ENCODE results near the gene EYS.
"Not testable (repeated sequence)": the region's sequence is repeated elsewhere in the genome, so short reads cannot be mapped to it uniquely, and the experiment has no call there.

The EYS gene

DNA sequence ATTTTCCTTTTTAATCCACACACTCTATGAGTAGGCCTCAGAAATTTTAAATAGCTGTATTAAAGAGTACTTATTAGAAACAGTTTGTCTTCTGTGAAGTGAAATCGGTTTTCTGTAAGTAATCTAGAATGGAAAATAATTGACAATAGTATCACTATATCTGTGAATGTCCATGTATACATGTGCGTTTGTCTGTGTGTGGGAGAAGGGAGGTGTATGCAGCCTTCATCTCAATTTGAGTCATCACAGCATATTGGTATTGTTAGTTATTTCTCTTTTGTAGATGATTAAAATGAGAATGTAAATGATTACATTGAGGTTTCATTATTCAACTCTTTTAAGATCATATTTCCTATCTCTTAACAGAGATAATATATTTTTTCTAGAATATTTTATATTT lies 206.0 kb downstream of the EYS start:
- no peak for DNase-seq (ENCODE audit: low read depth)
- TF ChIP-seq, protein P1, sequence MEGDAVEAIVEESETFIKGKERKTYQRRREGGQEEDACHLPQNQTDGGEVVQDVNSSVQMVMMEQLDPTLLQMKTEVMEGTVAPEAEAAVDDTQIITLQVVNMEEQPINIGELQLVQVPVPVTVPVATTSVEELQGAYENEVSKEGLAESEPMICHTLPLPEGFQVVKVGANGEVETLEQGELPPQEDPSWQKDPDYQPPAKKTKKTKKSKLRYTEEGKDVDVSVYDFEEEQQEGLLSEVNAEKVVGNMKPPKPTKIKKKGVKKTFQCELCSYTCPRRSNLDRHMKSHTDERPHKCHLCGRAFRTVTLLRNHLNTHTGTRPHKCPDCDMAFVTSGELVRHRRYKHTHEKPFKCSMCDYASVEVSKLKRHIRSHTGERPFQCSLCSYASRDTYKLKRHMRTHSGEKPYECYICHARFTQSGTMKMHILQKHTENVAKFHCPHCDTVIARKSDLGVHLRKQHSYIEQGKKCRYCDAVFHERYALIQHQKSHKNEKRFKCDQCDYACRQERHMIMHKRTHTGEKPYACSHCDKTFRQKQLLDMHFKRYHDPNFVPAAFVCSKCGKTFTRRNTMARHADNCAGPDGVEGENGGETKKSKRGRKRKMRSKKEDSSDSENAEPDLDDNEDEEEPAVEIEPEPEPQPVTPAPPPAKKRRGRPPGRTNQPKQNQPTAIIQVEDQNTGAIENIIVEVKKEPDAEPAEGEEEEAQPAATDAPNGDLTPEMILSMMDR (IDR thresholded peaks at IDR 0.05; ENCODE audit: insufficient read depth, low read depth, low read length, missing control alignments): no peak
- H3K4me3 ChIP-seq (ENCODE audit: low read length): no peak overlapping the region

DNA sequence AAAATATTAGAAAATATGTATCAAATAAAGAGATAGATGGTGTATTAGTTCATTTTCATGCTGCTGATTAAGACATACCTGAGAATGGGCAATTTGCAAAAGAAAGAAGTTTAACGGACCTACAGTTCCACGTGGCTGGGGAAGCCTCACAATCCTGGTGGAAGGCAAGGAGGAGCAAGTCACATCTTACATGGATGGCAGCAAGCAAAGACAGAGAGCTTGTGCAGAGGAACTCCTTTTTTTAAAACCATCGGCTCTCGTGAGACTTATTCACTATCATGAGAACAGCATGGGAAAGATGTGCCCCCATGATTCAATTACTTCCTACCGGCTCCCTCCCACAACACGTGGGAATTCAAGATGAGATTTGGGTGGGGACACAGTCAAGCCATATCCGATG lies 223.4 kb downstream of the EYS start:
- H3K4me3 ChIP-seq (ENCODE audit: low read length); DNase-seq (ENCODE audit: low read depth): not testable (repeated sequence)

DNA sequence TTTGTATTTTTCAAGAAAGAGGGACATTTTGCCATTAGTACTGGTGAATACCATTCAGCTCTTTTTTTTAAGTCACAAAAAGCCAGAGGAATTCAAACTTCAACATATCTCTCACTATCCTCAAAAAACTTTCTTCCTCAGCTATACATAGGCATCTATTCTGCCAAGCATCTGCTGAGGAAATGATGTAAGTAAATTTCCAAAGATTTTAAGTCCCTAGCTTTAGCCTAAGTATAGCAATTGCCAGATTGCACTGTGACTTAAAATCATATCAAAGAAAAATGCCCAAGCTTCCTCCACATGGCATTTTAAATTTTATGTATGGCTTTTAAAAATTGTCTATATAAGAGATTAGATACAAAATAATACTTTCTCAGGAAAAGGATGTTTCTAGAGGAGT lies 237.4 kb downstream of the EYS start:
- no peak overlapping the region for H3K4me3 ChIP-seq (ENCODE audit: low read length)
- TF ChIP-seq, protein P1 (IDR thresholded peaks at IDR 0.05; ENCODE audit: insufficient read depth, low read depth, low read length, missing control alignments): no peak
- DNase-seq (ENCODE audit: low read depth): no peak

DNA sequence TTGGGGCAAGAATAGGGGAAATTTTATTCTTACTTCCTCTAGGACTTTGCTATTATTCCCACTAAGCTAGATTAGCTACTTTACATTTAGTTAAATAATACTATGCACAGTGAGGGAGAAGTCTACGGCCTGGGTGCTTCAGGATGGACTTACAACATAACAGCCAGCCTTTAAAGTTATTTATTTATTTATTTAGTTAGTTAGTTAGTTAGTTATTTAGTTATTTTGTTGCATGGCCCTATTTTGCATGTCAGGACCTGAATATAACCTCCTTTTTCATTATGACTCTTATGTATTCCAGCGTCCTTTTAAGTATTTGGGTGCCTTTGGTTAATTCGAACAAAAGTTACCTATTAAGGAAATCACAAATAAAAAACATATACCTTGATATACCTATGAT lies 238.7 kb downstream of the EYS start:
- TF ChIP-seq, protein P1 (IDR thresholded peaks at IDR 0.05; ENCODE audit: insufficient read depth, low read depth, low read length, missing control alignments): no peak
- DNase-seq (ENCODE audit: low read depth): no peak
- H3K4me3 ChIP-seq (ENCODE audit: low read length): no peak overlapping the region

DNA sequence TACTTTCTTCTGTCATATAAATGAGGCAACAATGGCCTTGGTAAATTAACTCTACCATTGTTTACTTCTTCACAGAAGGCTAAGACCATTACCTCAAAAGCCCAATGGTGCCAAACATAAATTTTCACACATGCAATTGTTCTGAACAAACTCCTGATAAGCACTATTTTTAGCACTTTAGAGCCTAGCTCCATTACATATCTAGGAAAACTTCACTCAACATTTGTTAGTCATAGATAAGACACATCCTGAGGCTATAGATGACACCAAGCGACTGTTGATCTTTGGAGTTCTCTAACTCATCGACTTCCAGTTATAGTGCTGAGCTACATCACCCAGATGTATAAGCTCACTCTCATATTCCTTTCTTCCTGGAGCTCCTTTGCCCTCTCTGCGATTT lies 245.9 kb downstream of the EYS start:
- no peak overlapping the region for H3K4me3 ChIP-seq (ENCODE audit: low read length)
- TF ChIP-seq, protein P1 (IDR thresholded peaks at IDR 0.05; ENCODE audit: insufficient read depth, low read depth, low read length, missing control alignments): no peak
- no peak for DNase-seq (ENCODE audit: low read depth)

DNA sequence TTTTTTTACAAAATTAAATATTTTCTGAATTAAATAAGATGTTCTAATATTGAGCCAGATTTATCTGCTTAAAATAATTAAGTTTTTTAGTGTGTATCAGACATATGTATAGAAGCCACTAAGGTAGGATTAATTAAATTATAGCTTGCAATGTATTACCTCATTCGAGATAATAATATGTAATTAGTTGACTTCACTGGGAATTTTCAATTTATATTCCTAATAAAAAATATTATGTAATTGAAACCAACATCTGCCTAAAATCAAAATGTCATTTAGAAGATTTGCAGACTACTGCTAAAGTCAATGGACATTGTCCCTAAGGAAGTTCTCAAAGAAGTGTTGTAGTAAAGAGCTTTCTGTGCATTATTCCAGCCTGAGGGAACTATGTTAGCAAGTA lies 254.7 kb downstream of the EYS start:
- no peak for DNase-seq (ENCODE audit: low read depth)
- TF ChIP-seq, protein P1 (IDR thresholded peaks at IDR 0.05; ENCODE audit: insufficient read depth, low read depth, low read length, missing control alignments): no peak
- H3K4me3 ChIP-seq (ENCODE audit: low read length): no peak overlapping the region

DNA sequence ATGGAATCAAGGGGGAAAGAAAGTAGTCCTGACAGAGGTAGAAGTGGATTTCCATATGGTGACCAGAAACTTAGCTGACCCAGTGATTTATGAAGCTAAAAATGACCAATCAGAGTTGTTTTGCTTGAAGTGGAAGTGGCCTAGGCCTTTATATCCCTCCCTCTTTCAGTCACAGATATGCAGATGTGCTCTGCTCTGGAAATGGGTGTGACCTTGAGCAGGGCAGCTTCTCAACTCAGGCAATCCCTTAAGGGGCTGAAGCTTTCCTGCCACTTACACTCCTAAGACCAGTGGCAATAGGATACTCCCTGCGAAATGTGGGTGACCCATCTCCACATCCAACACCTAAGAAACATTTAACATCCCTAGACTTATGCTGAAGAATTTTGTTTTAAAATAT lies 256.6 kb downstream of the EYS start:
- TF ChIP-seq, protein P1 (IDR thresholded peaks at IDR 0.05; ENCODE audit: insufficient read depth, low read depth, low read length, missing control alignments): no peak
- H3K4me3 ChIP-seq (ENCODE audit: low read length): no peak overlapping the region
- DNase-seq (ENCODE audit: low read depth): no peak

DNA sequence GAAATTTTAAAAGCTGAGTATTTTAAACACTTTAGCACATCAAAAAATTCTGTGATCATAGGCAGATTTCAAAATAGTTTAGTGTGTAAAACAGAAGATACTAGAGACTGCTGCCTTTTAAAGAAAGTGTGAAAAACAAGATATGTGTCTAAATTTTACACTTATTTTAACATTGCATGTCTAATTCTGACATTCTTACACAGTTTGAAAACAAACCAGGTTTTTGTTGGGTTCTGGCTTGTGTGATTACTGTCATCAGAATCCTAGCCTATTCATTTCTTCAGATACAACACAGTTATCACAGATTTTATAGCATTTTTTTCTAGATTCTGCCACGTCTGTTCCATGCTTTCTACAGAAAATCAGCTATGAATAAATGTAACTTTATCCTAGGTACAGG lies 257.1 kb downstream of the EYS start:
- DNase-seq (ENCODE audit: low read depth): no peak
- TF ChIP-seq, protein P1 (IDR thresholded peaks at IDR 0.05; ENCODE audit: insufficient read depth, low read depth, low read length, missing control alignments): no peak
- no peak overlapping the region for H3K4me3 ChIP-seq (ENCODE audit: low read length)
